Osteoblast (primary cell): ENCODE data around the gene IL31. TPM values are rescaled to one million over a fixed set of nuclear protein-coding genes. Genes with fewer than 3 reads are reported as not detected.
A peak's percentile ranks its signal among the peaks of the same experiment; 100 is the strongest.

ENCODE experiments used
- DNase-seq: peaks from one replicate; pipeline ENCODE4 v3.0.0; 2011; ENCODE audit warnings: low spot score, mixed read lengths; ENCODE audit not compliant: insufficient read length; ENCODE audit errors: missing footprints
- H2AFZ ChIP-seq: 2 replicates; pipeline ENCODE4 v1.6.0; 2011; ENCODE audit warnings: mild to moderate bottlenecking, low read length
- H3K27ac ChIP-seq: 2 replicates; pipeline ENCODE4 v1.5.1; 2011; ENCODE audit warnings: mild to moderate bottlenecking, low read depth, low read length, moderate library complexity
- H3K27me3 ChIP-seq: 2 replicates; pipeline ENCODE4 v1.6.0; 2012; ENCODE audit warnings: mild to moderate bottlenecking, control low read depth, inconsistent platforms, low read length, moderate library complexity; ENCODE audit not compliant: insufficient read depth
- H3K36me3 ChIP-seq: 2 replicates; pipeline ENCODE4 v1.5.1; 2011; ENCODE audit warnings: mild to moderate bottlenecking, low read length, control low read depth, moderate library complexity; ENCODE audit not compliant: insufficient read depth
- H3K4me1 ChIP-seq: 2 replicates; pipeline ENCODE4 v1.5.1; 2011; ENCODE audit warnings: mild to moderate bottlenecking, low read length, control low read depth, moderate library complexity; ENCODE audit not compliant: insufficient read depth
- H3K4me2 ChIP-seq: 2 replicates; pipeline ENCODE4 v1.6.0; 2011; ENCODE audit warnings: mild to moderate bottlenecking, low read length; ENCODE audit not compliant: insufficient read depth
- H3K4me3 ChIP-seq: fragments of 200-600 bp; sonication (generic); 3 replicates; pipeline ENCODE4 v1.5.1; 2012; ENCODE audit warnings: mild to moderate bottlenecking, low read length, inconsistent platforms; ENCODE audit not compliant: insufficient read depth
- H3K79me2 ChIP-seq: 2 replicates; pipeline ENCODE4 v1.6.0; 2012; ENCODE audit warnings: mild to moderate bottlenecking, low read length, control low read depth, inconsistent platforms; ENCODE audit not compliant: insufficient read depth
- H3K9me3 ChIP-seq: 2 replicates; pipeline ENCODE4 v1.5.1; 2011; ENCODE audit warnings: low read depth, low read length, control low read depth
- H4K20me1 ChIP-seq: 2 replicates; pipeline ENCODE4 v1.6.0; 2012; ENCODE audit warnings: mild to moderate bottlenecking, low read length, control low read depth; ENCODE audit not compliant: insufficient read depth
- total RNA-seq: library from RNA; depleted of rRNA; stranded (reverse); fragments of >200 nt; gene quantifications from 2 replicates; pipeline ENCODE4 v1.2.3, GENCODE V29; 2012
- TF ChIP-seq, protein P1 (sequence below): IDR thresholded peaks from 2 replicates; pipeline ENCODE4 v1.5.1; 2011; ENCODE audit warnings: mild to moderate bottlenecking, low read depth, low read length, moderate library complexity; ENCODE audit errors: extremely low read depth

The IL31 gene
- total RNA-seq, 1 donor: not detected

DNA sequence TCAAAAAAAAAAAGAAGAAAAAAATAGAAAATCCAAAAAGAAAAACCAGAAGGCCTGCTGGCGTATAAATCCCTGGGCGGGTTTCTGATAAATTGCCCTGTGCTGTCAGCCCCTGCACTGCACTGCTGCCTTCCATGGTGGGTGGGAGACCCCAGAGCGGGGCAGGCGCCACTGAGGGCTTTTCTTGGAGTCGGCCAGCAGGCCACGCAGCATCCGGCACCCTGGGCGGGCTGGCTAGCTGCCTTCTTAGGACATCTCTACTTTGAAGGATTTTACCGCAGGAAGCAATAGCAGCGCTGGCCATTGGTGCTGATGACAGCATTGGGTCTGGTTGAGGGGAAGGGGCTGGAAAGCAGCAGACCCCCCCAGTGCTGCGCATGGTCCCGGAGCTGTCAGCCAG lies 29.1 kb downstream of the IL31 start:
- H3K36me3 ChIP-seq: peaks cover 28% of the 10 kb centered on the region
- TF ChIP-seq, protein P1, sequence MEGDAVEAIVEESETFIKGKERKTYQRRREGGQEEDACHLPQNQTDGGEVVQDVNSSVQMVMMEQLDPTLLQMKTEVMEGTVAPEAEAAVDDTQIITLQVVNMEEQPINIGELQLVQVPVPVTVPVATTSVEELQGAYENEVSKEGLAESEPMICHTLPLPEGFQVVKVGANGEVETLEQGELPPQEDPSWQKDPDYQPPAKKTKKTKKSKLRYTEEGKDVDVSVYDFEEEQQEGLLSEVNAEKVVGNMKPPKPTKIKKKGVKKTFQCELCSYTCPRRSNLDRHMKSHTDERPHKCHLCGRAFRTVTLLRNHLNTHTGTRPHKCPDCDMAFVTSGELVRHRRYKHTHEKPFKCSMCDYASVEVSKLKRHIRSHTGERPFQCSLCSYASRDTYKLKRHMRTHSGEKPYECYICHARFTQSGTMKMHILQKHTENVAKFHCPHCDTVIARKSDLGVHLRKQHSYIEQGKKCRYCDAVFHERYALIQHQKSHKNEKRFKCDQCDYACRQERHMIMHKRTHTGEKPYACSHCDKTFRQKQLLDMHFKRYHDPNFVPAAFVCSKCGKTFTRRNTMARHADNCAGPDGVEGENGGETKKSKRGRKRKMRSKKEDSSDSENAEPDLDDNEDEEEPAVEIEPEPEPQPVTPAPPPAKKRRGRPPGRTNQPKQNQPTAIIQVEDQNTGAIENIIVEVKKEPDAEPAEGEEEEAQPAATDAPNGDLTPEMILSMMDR: no peak
- H3K27me3 ChIP-seq: peaks cover 4% of the 10 kb centered on the region
- H3K79me2 ChIP-seq: no peaks in the 10 kb centered on the region
- no peak overlapping the region for H2AFZ ChIP-seq
- H3K9me3 ChIP-seq: no peaks in the 10 kb centered on the region
- H3K4me3 ChIP-seq: no peak overlapping the region
- peak; percentile 21 for DNase-seq
- no peaks in the 10 kb centered on the region for H4K20me1 ChIP-seq
- H3K4me2 ChIP-seq: no peak overlapping the region
- no peak overlapping the region for H3K27ac ChIP-seq
- H3K4me1 ChIP-seq: no peaks in the 10 kb centered on the region

DNA sequence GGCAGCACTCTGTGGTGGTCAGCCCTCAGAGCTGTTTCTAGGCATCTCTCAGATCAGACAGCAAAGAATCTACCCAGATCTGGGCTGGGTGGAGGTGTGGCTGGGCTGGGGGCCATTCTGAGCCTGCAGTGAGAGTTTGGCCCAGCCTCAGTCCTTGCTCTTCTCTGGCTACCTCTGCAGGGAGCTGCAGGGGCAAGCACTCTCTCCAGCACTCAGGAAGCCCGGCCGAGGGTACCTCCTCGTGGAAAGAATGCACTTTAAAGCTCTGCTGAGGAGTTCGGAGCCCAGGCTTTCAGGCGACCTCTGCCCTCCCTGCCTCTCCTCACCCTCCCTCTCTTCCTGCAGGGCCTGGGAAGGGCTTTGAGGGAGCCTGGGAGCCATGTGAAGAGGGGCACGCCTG lies 31.2 kb downstream of the IL31 start:
- no peaks in the 10 kb centered on the region for H4K20me1 ChIP-seq
- TF ChIP-seq, protein P1: no peak
- no peaks in the 10 kb centered on the region for H3K79me2 ChIP-seq
- no peaks in the 10 kb centered on the region for H3K9me3 ChIP-seq
- no peak overlapping the region for H3K4me3 ChIP-seq
- no peaks in the 10 kb centered on the region for H3K4me1 ChIP-seq
- no peaks in the 10 kb centered on the region for H3K27me3 ChIP-seq
- DNase-seq: peak; percentile 32
- peaks cover 38% of the 10 kb centered on the region for H3K36me3 ChIP-seq
- no peak overlapping the region for H3K27ac ChIP-seq
- no peak overlapping the region for H2AFZ ChIP-seq
- no peak overlapping the region for H3K4me2 ChIP-seq

DNA sequence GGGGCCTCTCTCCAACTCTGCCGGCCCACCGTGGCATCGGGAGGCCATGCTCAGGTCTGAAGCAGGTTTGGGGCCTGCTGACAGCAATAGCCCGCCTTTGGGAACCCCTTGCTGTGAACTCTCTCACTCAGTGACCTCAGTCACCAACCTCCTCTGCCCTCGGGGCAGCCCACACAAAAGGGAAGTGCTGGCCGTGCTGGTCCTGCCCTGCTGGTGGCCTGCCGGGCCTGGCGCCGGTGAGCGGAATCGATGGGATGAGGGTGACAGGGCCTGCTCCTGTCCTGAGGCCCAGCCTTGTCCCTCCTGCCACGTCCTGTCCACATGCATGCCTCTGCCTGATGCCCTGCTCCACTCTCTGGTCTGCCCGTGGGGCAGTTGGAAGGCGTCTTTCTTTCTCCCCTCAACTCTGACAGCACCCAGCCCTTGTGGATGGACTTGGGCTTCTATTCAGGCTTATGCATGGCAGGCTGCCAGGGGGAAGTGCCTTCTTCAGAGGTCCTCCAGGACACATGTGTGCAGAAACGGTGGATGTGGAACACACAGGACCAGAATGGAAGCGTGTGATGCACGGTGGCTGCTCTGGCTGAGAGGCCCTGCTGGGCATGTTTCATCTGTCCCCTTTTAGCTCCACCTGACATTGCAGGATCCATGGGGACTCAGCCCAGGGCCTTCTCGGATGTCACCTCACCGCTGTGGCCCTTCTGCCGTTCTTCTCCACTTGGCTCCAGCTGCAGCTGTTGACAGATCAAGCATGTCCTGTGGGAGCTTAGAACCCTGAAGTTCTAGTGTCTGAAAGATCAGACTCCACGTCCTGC lies 31.9 kb downstream of the IL31 start:
- peak; percentile 81 for DNase-seq
- Histone ChIP-seq H4K20me1 (no peaks in the 10 kb centered on the region), H3K27me3 (no peaks in the 10 kb centered on the region), H3K27ac (no peak overlapping the region), H2AFZ (no peak overlapping the region), H3K4me1 (no peaks in the 10 kb centered on the region), H3K9me3 (no peaks in the 10 kb centered on the region), H3K4me3 (no peak overlapping the region), H3K36me3 (peaks cover 41% of the 10 kb centered on the region), H3K4me2 (no peak overlapping the region), H3K79me2 (no peaks in the 10 kb centered on the region)
- TF ChIP-seq, protein P1: no peak

DNA sequence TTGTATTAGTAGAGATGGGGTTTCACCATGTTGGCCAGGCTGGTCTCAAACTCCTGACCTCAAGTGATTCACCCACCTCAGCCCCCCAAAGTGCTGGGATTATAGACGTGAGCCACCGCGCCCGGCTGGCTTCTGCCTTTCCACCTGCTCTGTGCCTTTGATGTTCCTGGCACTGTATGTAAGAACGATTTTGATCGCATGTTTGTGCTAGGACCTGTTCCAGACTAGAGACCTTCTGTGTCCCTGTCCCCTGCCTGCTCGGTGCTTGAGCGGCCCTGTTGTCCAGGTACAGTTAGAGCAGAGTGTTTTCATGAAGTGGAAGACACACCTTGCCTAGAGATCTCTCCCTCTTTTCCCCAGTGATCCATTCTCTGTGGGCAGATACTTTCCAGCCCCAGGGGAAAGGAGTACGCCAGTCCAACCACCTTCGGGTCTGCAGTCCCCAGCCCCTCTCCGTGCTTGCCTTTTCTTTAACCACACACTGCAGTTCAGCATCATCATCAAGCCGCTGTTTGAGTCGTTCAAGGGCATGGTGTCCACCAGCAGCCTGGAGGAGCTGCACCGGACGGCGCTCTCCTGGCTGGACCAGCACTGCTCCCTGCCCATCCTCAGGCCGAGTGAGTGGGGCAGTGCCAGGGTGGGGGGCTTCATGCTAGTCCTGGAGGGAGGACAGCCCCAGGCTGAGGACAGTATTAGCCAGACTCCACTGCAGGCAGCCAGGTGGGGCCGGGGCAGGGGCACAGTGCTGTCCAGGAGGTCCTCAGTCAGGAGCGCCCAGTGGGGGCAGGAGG lies 33.4 kb downstream of the IL31 start:
- no peak overlapping the region for H3K4me2 ChIP-seq
- no peaks in the 10 kb centered on the region for H3K4me1 ChIP-seq
- no peak overlapping the region for H3K27ac ChIP-seq
- no peaks in the 10 kb centered on the region for H3K79me2 ChIP-seq
- TF ChIP-seq, protein P1: no peak
- no peaks in the 10 kb centered on the region for H3K27me3 ChIP-seq
- H3K4me3 ChIP-seq: no peak overlapping the region
- peaks cover 46% of the 10 kb centered on the region for H3K36me3 ChIP-seq
- peak; percentile 71 for DNase-seq
- H4K20me1 ChIP-seq: no peaks in the 10 kb centered on the region
- no peak overlapping the region for H2AFZ ChIP-seq
- H3K9me3 ChIP-seq: no peaks in the 10 kb centered on the region
